Tibial nerve (tissue), 4 donors: Measurements from ENCODE around the gene RRP1B. TPM values are rescaled to one million over a fixed set of nuclear protein-coding genes. Genes with fewer than 3 reads are reported as not detected.
"Not testable (repeated sequence)": the region's sequence is repeated elsewhere in the genome, so short reads cannot be mapped to it uniquely, and the experiment has no call there.

ENCODE experiments used
- DNase-seq, 2 donors: peaks; one replicate each; pipeline ENCODE4 v3.0.0-alpha.2; 2019; ENCODE audit warnings: low spot score in 2 of 2
- H3K27ac ChIP-seq, 4 donors: fragments of 200-600 bp; sonication (generic) in 3 of 4; one replicate each; pipeline ENCODE4 v1.5.1; 2017 to 2019; ENCODE audit warnings: mild to moderate bottlenecking in 1 of 4
- H3K27me3 ChIP-seq, 2 donors: fragments of 200-600 bp; sonication (generic) in 1 of 2; one replicate each; pipeline versions ENCODE4 v1.5.1 to v1.6.0; 2017 to 2019
- H3K36me3 ChIP-seq, 3 donors: fragments of 200-600 bp; sonication (generic); one replicate each; pipeline ENCODE4 v1.5.1; 2018 to 2019
- H3K4me1 ChIP-seq, 4 donors: fragments of 200-600 bp; sonication (generic) in 3 of 4; one replicate each; pipeline ENCODE4 v1.5.1; 2017 to 2019
- H3K4me3 ChIP-seq, 4 donors: fragments of 200-600 bp; sonication (generic) in 3 of 4; one replicate each; pipeline ENCODE4 v1.5.1; 2017 to 2019; ENCODE audit warnings: mild to moderate bottlenecking in 1 of 4, moderate library complexity in 1 of 4
- H3K9me3 ChIP-seq, 4 donors: fragments of 200-600 bp; sonication (generic) in 3 of 4; one replicate each; pipeline ENCODE4 v1.5.1; 2017 to 2019
- EP300 ChIP-seq, 2 donors: sonication (generic); formaldehyde crosslinking; IDR thresholded peaks; one replicate each; pipeline ENCODE4 v1.6.1; 2017; ENCODE audit warnings: antibody characterized with exemption in 2 of 2, mild to moderate bottlenecking in 1 of 2
- POLR2A ChIP-seq, 2 donors: fragments of 450-650 bp; IDR thresholded peaks; one replicate each; pipeline ENCODE4 v1.6.1; 2017; ENCODE audit warnings: antibody characterized with exemption in 2 of 2, mild to moderate bottlenecking in 2 of 2, moderate library complexity in 2 of 2
- WGBS, 2 donors: methylation state at CpG; one replicate each; pipeline ENCODE4 v1.1.5; 2018; 5-methylcytosine and 5-hydroxymethylcytosine counted together
- total RNA-seq, 4 donors: library from RNA; depleted of rRNA; stranded (reverse); fragments of >200 nt; gene quantifications; one replicate each; pipeline ENCODE4 v1.1.0, GENCODE V29; 2016
- TF ChIP-seq, protein P1 (sequence below), 5 experiments: fragments of 200-600 bp in 3 of 5; fragments of 450-650 bp in 2 of 5; sonication (generic) in 3 of 5; IDR thresholded peaks; one replicate each; pipeline ENCODE4 v1.5.1; 2016 to 2019; ENCODE audit warnings: antibody characterized with exemption in 5 of 5, mild to moderate bottlenecking in 3 of 5, moderate library complexity in 2 of 5

The RRP1B gene
- total RNA-seq, 4 donors from 2014 or later = 21.4 to 29.4 (median 25.5) TPM

DNA sequence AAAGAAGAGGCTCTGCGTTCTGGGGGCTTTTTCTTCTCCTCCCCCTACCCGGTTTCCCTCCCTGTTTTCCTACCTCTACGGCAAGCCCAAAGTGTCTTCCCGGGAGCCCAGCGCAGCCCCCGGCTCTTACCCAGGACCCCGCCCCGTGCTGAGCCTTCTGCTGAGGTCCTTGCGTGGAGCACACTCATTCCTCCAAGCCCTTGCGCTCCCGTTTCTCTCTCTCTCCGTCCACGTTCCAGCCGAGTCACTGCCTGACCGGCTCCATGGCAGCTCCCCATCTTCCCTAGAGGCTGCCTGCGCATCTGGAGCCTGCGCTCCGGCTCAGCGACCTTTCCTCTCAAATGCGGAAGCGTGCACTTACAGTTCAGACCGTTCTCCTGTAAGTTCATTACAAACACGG lies 34.6 kb downstream of the RRP1B start:
- no peaks in the 10 kb centered on the region for H3K27me3 ChIP-seq
- no peak for DNase-seq
- 92% methylated on average over 23 of the region's 23 CpGs for WGBS, 2 donors
- TF ChIP-seq EP300 (IDR thresholded peaks at IDR 0.05) (no peak), POLR2A (IDR thresholded peaks at IDR 0.05) (no peak)
- TF ChIP-seq, protein P1, sequence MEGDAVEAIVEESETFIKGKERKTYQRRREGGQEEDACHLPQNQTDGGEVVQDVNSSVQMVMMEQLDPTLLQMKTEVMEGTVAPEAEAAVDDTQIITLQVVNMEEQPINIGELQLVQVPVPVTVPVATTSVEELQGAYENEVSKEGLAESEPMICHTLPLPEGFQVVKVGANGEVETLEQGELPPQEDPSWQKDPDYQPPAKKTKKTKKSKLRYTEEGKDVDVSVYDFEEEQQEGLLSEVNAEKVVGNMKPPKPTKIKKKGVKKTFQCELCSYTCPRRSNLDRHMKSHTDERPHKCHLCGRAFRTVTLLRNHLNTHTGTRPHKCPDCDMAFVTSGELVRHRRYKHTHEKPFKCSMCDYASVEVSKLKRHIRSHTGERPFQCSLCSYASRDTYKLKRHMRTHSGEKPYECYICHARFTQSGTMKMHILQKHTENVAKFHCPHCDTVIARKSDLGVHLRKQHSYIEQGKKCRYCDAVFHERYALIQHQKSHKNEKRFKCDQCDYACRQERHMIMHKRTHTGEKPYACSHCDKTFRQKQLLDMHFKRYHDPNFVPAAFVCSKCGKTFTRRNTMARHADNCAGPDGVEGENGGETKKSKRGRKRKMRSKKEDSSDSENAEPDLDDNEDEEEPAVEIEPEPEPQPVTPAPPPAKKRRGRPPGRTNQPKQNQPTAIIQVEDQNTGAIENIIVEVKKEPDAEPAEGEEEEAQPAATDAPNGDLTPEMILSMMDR (IDR thresholded peaks at IDR 0.05) = no peak
- H3K27ac ChIP-seq = no peak overlapping the region
- H3K9me3 ChIP-seq = no peaks in the 10 kb centered on the region
- peaks cover 0 to 89% (median 21%) of the 10 kb centered on the region in 3 donors for H3K36me3 ChIP-seq
- no peaks in the 10 kb centered on the region for H3K4me1 ChIP-seq
- no peak overlapping the region for H3K4me3 ChIP-seq

GRCh38 chr21:43694437-43695079 lies 35.2 kb downstream of the RRP1B start:
- Histone ChIP-seq H3K4me1 (no peaks in the 10 kb centered on the region), H3K4me3 (no peak overlapping the region), H3K27me3 (no peaks in the 10 kb centered on the region), H3K36me3 (peaks cover 0 to 88% (median 21%) of the 10 kb centered on the region in 3 donors), H3K27ac (no peak overlapping the region), H3K9me3 (no peaks in the 10 kb centered on the region)
- WGBS, 2 donors = 88 to 89% methylated on average over 24 to 27 of the region's 27 CpGs
- no peak for DNase-seq
- no peak for TF ChIP-seq EP300 (IDR thresholded peaks at IDR 0.05)
- TF ChIP-seq, protein P1 (IDR thresholded peaks at IDR 0.05) = no peak

DNA sequence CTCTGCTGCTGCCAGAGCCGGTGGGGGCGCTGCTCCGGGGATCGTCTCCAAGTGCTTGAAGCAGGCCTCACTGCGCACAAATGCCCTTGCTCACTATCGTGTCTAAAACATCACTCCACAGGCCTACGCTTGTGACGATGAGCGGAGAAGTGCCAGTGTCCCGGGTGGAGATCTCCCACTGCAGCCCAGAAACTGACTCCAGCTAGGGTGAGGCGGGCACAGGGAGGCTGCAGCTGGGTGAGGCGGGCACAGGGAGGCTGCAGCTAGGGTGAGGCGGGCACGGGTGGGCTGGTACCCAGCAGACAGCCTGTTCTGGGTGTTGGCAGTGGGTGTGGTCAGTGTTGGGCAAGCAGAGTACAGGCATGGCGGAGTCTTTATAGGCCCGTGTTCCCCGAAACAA lies 36.9 kb downstream of the RRP1B start:
- H3K27me3 ChIP-seq = no peaks in the 10 kb centered on the region
- 95% methylated on average over 17 of the region's 17 CpGs for WGBS, 2 donors
- no peaks in the 10 kb centered on the region for H3K4me1 ChIP-seq
- no peak overlapping the region for H3K4me3 ChIP-seq
- no peak overlapping the region for H3K27ac ChIP-seq
- TF ChIP-seq POLR2A (IDR thresholded peaks at IDR 0.05) (no peak), EP300 (IDR thresholded peaks at IDR 0.05) (no peak)
- TF ChIP-seq, protein P1 (IDR thresholded peaks at IDR 0.05) = no peak
- H3K9me3 ChIP-seq = no peaks in the 10 kb centered on the region
- no peak for DNase-seq
- peaks cover 0 to 74% (median 6%) of the 10 kb centered on the region in 3 donors for H3K36me3 ChIP-seq

- peaks cover 0 to 56% (median 0%) of the 10 kb centered on the region in 3 donors for H3K36me3 ChIP-seq
- H3K27me3 ChIP-seq = no peaks in the 10 kb centered on the region
- H3K4me1 ChIP-seq = peaks cover 0 to 4% (median 0%) of the 10 kb centered on the region in 4 donors
- no peak overlapping the region for H3K4me3 ChIP-seq
- no peak overlapping the region for H3K27ac ChIP-seq
- TF ChIP-seq EP300 (IDR thresholded peaks at IDR 0.05) (no peak), POLR2A (IDR thresholded peaks at IDR 0.05) (no peak)
- TF ChIP-seq, protein P1 (IDR thresholded peaks at IDR 0.05) = no peak
- no peak for DNase-seq
- H3K9me3 ChIP-seq = no peaks in the 10 kb centered on the region
- WGBS, 2 donors = 84 to 86% methylated on average over 11 of the region's 11 CpGs
These were observed 38.6 kb downstream of the RRP1B start for GRCh38 chr21:43697758-43698643.

DNA sequence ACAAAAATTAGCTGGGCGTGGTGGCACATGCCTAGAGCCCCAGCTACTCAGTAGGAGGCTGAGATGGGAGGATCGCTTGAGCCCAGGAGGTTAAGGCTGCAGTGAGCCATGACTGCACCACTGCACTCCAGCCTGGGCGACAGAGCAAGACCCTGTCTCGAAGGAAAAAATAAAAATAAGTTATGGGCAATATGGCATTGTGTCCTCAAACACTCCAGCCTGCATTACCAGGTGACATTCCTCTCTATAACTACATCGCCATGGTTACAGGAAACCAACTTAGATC lies 40.1 kb downstream of the RRP1B start:
- not testable (repeated sequence) for H3K27me3 ChIP-seq, DNase-seq, H3K4me1 ChIP-seq, H3K9me3 ChIP-seq, H3K4me3 ChIP-seq, H3K27ac ChIP-seq
- H3K36me3 ChIP-seq = peaks cover 0 to 42% (median 0%) of the 10 kb centered on the region in 3 donors
- 84 to 95% methylated on average over 5 of the region's 5 CpGs for WGBS, 2 donors
